Fibroblast of skin of back (primary cell): ENCODE measurements around the gene MGAT5.
"Not testable (repeated sequence)": the region's sequence is repeated elsewhere in the genome, so short reads cannot be mapped to it uniquely, and the experiment has no call there.

Source experiments
- DNase-seq: peaks from one replicate; pipeline ENCODE4 v3.0.0-alpha.2; 2013

Gene MGAT5

DNA sequence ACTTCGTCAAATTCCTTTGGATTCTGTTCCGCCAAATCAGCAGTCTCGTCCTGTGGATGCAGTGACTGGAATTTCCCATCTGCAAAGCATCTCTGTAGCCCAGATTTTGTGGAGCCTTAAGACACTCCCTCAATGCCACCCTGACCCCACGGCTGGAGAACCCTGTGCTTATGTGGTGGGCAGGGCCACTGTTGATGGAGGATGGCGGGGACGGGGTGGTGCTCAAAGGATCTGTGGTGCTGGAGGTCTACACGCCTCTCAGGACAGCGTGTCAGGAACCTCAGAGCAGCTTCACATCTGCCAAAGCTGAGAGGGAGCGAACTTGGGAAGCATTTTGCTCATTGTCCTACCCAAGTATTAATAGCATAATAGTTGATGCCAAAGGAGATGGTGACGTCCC, 200.1 kb downstream of the MGAT5 start:
- no peak for DNase-seq

DNA sequence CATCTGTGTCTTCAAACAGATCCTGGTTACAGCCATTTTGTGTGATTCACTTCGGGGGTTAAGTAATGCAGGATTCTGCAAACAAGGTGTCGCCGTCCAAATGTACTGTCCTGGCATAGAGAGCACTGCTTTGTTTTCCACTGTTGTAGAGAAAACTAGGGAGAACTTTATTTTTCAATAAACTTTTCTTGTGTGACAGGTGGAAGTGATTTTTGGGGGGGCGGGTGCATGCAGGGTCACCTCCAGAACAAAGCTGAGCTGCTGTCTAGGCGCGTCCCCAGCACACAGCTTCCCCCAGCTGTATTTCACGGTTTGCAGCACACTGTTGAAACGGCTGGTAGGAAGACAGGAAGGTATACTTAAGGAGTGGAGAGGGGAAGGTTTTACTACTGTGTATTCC, 200.6 kb downstream of the MGAT5 start:
- no peak for DNase-seq

DNA sequence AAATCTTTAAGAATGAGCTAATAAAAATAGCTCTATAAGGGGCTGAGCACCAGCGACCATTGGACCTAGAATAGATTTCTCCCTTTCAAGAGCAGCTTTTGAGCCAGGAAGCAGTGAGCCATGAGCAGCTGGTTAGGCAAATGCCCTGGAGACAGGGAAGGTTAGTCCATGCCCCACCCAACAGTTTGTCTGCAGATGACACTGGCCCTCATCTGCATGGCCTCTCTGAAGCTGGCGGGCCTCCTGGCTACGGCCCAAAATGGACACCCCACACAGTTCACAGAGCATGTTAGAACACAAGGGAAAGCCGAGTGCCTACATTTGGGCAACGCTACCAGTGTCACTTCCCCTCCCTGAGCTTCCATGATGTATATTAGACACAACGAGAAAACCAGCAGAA, 201.1 kb downstream of the MGAT5 start:
- no peak for DNase-seq

DNA sequence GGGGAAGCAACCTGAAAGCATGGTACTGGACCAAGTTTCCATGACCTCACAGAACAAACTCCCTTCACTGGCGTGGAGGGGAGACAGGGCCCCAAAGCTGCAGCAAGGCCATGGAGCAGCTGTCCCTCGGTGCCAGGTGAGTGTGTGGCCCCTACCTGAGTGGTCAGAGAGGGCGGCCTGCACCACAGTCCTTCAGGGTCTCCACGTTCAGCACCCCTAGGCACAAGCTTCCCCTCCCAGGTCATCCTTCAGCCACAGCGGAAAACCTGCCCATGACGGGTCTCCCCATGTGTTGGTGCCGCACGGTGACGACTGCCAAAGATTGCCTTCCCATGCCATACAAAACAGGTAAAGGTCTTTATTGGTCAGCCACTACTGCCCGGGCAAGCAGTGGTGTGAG, 201.6 kb downstream of the MGAT5 start:
- DNase-seq: no peak

DNA sequence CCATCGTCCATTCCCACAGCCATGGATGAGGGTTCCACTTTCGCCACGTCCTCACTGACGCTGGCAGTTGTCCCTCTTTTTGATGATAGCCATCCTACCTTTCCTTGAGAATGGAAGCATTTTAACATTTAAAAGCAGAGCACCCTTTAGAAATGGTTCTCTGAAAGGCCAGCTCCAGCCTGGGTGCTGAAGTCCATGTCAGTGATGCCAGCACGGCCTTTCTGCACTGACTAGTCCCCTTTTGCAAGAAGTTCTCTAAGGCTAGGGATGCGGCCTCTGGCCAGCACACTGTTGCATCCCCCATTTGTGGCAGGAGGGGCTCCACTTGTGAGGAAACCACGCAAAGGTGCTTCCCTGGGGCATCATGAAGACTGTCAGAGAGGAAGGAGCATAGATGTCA, 203.5 kb downstream of the MGAT5 start:
- no peak for DNase-seq

- DNase-seq: no peak
Measured at GRCh38 chr2:134457765-134458472, 204.0 kb downstream of the MGAT5 start.

GRCh38 chr2:134458473-134458853, 204.6 kb downstream of the MGAT5 start:
- DNase-seq: no peak

GRCh38 chr2:134458950-134459349, 205.1 kb downstream of the MGAT5 start:
- DNase-seq: no peak

- DNase-seq: no peak
Measured at GRCh38 chr2:134459706-134460406, 206.0 kb downstream of the MGAT5 start.

GRCh38 chr2:134460583-134460998, 206.7 kb downstream of the MGAT5 start:
- DNase-seq: peak; percentile 39

- peak; percentile 26 for DNase-seq
Measured at GRCh38 chr2:134461511-134461910, 207.6 kb downstream of the MGAT5 start.

DNA sequence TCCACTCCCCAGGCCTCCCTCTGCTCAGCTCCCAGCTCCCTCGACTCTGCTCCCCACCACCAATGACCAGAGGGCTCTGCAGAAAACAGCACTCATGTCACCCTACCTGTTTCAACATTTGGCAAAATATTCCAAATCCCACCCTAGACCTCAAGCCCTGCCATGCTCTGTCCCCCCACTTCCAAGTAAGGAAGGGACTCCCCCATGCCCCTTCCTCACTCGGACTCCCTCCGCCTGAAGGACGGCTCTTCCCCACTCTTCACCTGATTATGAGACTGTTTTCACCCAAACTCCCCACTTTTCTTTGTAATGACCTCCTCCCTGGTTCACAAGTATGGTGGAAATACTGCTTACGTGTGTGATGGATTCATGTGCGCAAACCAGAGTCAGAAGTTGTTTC, 208.4 kb downstream of the MGAT5 start:
- no peak for DNase-seq

GRCh38 chr2:134462791-134463698, 209.2 kb downstream of the MGAT5 start:
- no peak for DNase-seq

- DNase-seq: no peak
Measured at GRCh38 chr2:134463699-134464022, 209.8 kb downstream of the MGAT5 start.

- no peak for DNase-seq
Measured at GRCh38 chr2:134465228-134466105, 211.6 kb downstream of the MGAT5 start.

- DNase-seq: peak; percentile 4
Measured at GRCh38 chr2:134466141-134466540, 212.3 kb downstream of the MGAT5 start.

- DNase-seq: no peak
Measured at GRCh38 chr2:134468164-134468563, 214.3 kb downstream of the MGAT5 start.

GRCh38 chr2:134468776-134469175, 214.9 kb downstream of the MGAT5 start:
- no peak for DNase-seq

GRCh38 chr2:134469516-134470115, 215.7 kb downstream of the MGAT5 start:
- no peak for DNase-seq

- DNase-seq: no peak
Measured at GRCh38 chr2:134470561-134471168, 216.8 kb downstream of the MGAT5 start.

GRCh38 chr2:134476982-134477381, 223.1 kb downstream of the MGAT5 start:
- DNase-seq: not testable (repeated sequence)
